ENCODE data around the gene HOXD4.
A peak's percentile ranks its signal among the peaks of the same experiment; 100 is the strongest.

Gene HOXD4

DNA sequence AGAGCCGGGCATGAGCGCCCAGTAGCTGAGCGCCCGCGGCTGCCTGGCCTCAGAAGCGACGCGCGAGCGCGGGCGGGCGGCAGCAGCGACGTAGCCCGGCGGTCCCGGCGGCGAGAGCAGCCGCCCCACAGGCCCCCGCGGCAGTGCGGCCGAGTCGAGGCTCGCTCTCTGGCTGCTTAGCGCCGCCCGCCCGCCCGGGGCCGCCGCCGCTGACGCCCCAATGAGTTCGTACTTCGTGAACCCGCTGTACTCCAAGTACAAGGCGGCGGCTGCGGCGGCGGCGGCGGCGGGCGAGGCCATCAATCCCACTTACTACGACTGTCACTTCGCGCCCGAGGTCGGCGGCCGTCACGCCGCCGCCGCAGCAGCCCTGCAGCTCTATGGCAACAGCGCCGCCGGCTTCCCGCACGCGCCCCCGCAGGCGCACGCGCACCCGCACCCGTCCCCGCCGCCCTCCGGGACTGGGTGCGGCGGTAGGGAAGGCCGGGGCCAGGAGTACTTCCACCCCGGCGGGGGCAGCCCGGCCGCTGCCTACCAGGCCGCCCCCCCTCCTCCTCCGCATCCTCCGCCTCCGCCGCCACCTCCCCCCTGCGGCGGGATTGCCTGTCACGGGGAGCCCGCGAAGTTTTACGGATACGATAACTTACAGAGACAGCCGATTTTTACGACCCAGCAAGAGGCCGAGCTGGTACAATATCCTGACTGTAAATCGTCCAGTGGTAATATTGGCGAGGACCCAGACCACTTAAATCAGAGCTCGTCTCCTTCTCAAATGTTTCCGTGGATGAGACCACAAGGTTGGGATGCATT is 21.0 kb upstream of the HOXD4 start:
- Histone ChIP-seq H3K27me3 (peaks cover 0 to 50% of the 10 kb centered on the region in 2 donors), H3K4me1 (peaks cover 0 to 49% (median 28%) of the 10 kb centered on the region in 4 donors), H3K9me3 (no peaks in the 10 kb centered on the region), H3K36me3 (no peaks in the 10 kb centered on the region), H3K27ac (peak overlapping the region; percentile 79 to 95), H3K4me3 (peak overlapping the region; percentile 60 to 72)
- TF ChIP-seq, protein P1, sequence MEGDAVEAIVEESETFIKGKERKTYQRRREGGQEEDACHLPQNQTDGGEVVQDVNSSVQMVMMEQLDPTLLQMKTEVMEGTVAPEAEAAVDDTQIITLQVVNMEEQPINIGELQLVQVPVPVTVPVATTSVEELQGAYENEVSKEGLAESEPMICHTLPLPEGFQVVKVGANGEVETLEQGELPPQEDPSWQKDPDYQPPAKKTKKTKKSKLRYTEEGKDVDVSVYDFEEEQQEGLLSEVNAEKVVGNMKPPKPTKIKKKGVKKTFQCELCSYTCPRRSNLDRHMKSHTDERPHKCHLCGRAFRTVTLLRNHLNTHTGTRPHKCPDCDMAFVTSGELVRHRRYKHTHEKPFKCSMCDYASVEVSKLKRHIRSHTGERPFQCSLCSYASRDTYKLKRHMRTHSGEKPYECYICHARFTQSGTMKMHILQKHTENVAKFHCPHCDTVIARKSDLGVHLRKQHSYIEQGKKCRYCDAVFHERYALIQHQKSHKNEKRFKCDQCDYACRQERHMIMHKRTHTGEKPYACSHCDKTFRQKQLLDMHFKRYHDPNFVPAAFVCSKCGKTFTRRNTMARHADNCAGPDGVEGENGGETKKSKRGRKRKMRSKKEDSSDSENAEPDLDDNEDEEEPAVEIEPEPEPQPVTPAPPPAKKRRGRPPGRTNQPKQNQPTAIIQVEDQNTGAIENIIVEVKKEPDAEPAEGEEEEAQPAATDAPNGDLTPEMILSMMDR (IDR thresholded peaks at IDR 0.05) = no peak
- no peak for DNase-seq
- intact Hi-C loops (cut with DNase I; ENCODE audit: low total_unique reads) = no loop called here

DNA sequence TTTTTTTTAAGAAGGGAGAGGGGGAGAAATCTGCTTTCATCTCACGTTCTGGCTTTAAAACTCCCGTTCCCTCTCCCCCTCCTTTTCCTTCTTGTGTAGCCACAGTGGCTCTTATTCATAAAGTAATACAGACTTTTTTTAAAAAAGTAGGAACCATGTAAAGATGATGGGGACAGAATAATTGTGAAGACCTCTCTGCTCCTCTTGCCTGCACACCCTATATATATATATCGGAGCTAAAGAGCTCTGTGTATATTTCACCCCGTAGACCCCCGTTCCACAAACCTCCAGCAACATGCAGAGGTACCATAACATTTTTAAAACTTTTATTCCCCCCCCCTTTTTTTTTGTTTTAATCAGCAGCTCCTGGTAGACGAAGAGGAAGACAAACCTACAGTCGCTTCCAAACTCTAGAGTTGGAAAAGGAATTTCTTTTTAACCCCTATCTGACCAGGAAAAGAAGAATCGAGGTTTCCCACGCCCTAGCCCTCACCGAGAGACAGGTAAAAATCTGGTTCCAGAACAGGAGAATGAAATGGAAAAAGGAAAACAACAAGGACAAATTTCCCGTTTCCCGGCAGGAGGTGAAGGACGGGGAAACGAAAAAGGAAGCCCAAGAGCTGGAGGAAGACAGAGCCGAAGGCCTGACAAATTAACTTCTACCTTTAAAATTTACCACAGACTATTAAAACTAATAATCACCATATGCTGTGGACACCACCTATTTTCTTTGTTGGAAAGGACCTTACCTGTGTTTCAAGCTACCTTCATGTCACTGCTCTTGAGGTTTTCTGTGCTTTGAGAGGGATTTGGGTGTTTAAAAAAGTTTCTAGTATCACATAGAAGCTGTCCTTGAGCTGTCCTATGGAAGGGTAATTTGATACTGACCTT is 20.1 kb upstream of the HOXD4 start:
- Histone ChIP-seq H3K9me3 (no peaks in the 10 kb centered on the region), H3K4me1 (peaks cover 0 to 54% (median 31%) of the 10 kb centered on the region in 4 donors), H3K27me3 (peaks cover 0 to 41% of the 10 kb centered on the region in 2 donors), H3K27ac (peak overlapping the region; percentile 79 to 95), H3K36me3 (no peaks in the 10 kb centered on the region), H3K4me3 (peak overlapping the region; percentile 60 to 72)
- TF ChIP-seq, protein P1 (IDR thresholded peaks at IDR 0.05) = no peak
- intact Hi-C loops (cut with DNase I; ENCODE audit: low total_unique reads) = no loop called here
- no peak for DNase-seq

DNA sequence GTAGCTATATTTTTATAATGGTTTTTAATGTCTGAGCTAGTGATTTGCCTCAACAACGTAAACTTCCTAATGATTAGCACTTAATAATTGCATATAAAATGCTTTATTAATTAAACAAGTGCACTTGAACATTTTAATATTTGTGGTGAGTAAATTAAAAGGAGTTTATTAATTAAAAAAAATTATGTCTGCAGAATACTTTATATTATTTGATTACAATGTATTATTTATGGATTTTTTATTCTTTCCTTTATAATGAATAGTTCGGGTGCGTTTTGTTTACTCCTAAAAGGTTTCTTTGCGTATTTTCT is 19.5 kb upstream of the HOXD4 start:
- DNase-seq = no peak
- no peaks in the 10 kb centered on the region for H3K36me3 ChIP-seq
- H3K27me3 ChIP-seq = peaks cover 0 to 44% of the 10 kb centered on the region in 2 donors
- H3K9me3 ChIP-seq = no peaks in the 10 kb centered on the region
- intact Hi-C loops (cut with DNase I; ENCODE audit: low total_unique reads) = no loop called here
- no peak overlapping the region for H3K4me3 ChIP-seq
- TF ChIP-seq, protein P1 (IDR thresholded peaks at IDR 0.05) = no peak
- peaks cover 0 to 60% (median 34%) of the 10 kb centered on the region in 4 donors for H3K4me1 ChIP-seq
- H3K27ac ChIP-seq = no peak overlapping the region

DNA sequence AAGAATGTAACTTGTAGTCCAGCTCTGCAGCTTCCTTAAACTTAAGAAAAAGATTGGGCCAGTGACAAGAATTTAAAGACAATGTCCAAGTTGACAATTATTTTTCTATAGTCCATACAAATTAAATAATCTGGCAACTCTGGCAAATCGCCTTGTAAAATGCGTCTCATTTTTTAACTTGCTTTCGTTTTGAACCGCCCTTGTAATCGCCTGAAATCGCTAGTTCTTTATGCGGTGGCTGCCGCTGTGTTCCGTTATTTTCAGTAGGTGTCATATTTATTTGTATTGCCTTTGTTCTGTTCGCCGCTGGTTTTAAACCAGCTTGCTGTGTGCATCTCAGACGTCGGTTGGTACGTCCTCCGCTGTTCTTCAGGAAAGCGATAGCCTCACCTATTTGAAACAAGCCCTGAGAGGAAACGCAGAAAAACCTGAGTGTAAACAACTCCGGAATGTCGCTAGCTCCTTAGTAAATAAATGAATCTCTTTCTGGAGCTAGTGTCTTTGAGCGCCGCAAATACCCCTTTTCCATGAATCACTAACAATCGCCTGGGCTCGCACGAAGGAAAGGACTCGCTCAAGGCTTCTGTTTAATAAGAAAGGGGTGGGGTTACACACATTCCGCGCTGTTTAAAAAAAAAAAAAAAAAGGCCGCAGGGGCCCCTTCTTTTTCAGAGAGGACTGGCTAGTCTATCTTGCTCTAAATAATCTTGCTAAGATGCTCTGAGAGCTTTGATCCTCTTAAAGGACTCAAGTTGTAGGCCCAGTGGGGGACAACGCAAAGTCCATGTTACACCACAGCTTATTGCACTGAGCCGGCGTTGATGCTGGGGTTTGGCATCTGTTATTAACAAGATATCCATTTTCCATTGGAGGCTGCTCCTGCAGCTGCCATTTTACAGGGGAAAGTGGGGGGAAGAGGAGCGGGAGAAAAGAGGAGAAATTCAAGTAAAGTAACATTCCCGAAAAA is 18.9 kb upstream of the HOXD4 start:
- TF ChIP-seq, protein P1 (IDR thresholded peaks at IDR 0.05) = no peak
- Histone ChIP-seq H3K27me3 (peaks cover 0 to 50% of the 10 kb centered on the region in 2 donors), H3K36me3 (no peaks in the 10 kb centered on the region), H3K4me1 (peaks cover 0 to 61% (median 39%) of the 10 kb centered on the region in 4 donors), H3K27ac (no peak overlapping the region), H3K4me3 (peak overlapping the region in 1 of 2 donors; percentile 10), H3K9me3 (no peaks in the 10 kb centered on the region)
- no peak for DNase-seq
- intact Hi-C loops (cut with DNase I; ENCODE audit: low total_unique reads) = no loop called here

DNA sequence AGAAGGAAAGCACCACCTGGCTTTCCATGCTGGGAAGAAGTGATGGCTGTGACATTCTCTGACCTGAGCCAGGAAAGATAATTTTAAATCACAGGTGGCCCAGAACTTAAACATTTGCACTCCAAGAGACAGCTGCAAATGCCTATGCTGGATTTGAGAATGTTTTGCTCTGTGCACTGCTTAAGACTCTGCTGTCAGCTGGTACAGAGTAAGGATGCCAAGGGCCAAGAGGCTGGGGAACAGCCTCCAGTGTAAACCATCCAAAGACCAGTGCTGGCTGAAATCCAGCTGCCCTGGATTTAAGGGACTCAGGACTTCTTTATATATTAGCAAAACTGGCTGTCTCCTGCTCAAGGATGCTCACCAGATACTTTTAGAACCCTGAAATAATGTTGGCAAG is 18.0 kb upstream of the HOXD4 start:
- H3K4me3 ChIP-seq = no peak overlapping the region
- TF ChIP-seq, protein P1 (IDR thresholded peaks at IDR 0.05) = no peak
- peaks cover 0 to 61% (median 39%) of the 10 kb centered on the region in 4 donors for H3K4me1 ChIP-seq
- H3K36me3 ChIP-seq = no peaks in the 10 kb centered on the region
- peaks cover 0 to 42% of the 10 kb centered on the region in 2 donors for H3K27me3 ChIP-seq
- no peak for DNase-seq
- no peak overlapping the region for H3K27ac ChIP-seq
- intact Hi-C loops (cut with DNase I; ENCODE audit: low total_unique reads) = no loop called here
- no peaks in the 10 kb centered on the region for H3K9me3 ChIP-seq
